Neural progenitor cell (in vitro differentiated cells): ENCODE measurements around the gene ARMH3. TPM values are rescaled to one million over a fixed set of nuclear protein-coding genes. Genes with fewer than 3 reads are reported as not detected.
A peak's percentile ranks its signal among the peaks of the same experiment; 100 is the strongest.

ENCODE experiments used
- DNase-seq: peaks from one replicate; pipeline ENCODE4 v3.0.0-alpha.2; 2016; ENCODE audit warnings: low spot score
- H2AFZ ChIP-seq: fragments of 200-600 bp; sonication (generic); replicated peaks from 2 replicates; pipeline ENCODE4 v1.6.1; 2016; ENCODE audit warnings: antibody characterized with exemption
- H3F3A ChIP-seq: fragments of 200-600 bp; sonication (generic); 2 replicates; pipeline ENCODE4 v1.6.1; 2016; ENCODE audit warnings: antibody characterized with exemption, low read depth
- H3K27ac ChIP-seq: fragments of 200-600 bp; sonication (generic); 2 replicates; pipeline ENCODE4 v1.5.1; 2016; ENCODE audit warnings: mild to moderate bottlenecking
- H3K27me3 ChIP-seq: fragments of 200-600 bp; sonication (generic); 2 replicates; pipeline ENCODE4 v1.6.1; 2016; ENCODE audit warnings: mild to moderate bottlenecking, moderate library complexity
- H3K36me3 ChIP-seq: fragments of 200-600 bp; sonication (generic); 2 replicates; pipeline ENCODE4 v1.5.1; 2016
- H3K4me1 ChIP-seq: fragments of 200-600 bp; sonication (generic); 2 replicates; pipeline ENCODE4 v1.6.1; 2016; ENCODE audit warnings: mixed run types
- H3K4me2 ChIP-seq: fragments of 200-600 bp; sonication (generic); 2 replicates; pipeline ENCODE4 v1.6.1; 2016
- H3K4me3 ChIP-seq: fragments of 200-600 bp; sonication (generic); 2 replicates; pipeline ENCODE4 v1.5.1; 2016
- H3K79me2 ChIP-seq: fragments of 200-600 bp; sonication (generic); 2 replicates; pipeline ENCODE4 v1.6.1; 2016; ENCODE audit warnings: low read depth
- H3K9ac ChIP-seq: fragments of 200-600 bp; sonication (generic); 2 replicates; pipeline ENCODE4 v1.6.1; 2016
- H3K9me3 ChIP-seq: fragments of 200-600 bp; sonication (generic); 2 replicates; pipeline ENCODE4 v1.5.1; 2016; ENCODE audit warnings: low read depth
- H4K20me1 ChIP-seq: fragments of 200-600 bp; sonication (generic); 2 replicates; pipeline ENCODE4 v1.6.1; 2016; ENCODE audit warnings: low read depth
- H3K27ac Mint-ChIP-seq: 3 replicates; pipeline ENCODE4 v1.8.0; 2021; ENCODE audit warnings: mixed read lengths
- H3K27me3 Mint-ChIP-seq: 2 replicates; pipeline ENCODE4 v1.8.0; 2022; ENCODE audit warnings: low read depth, mild to moderate bottlenecking, inconsistent platforms, moderate library complexity, mixed read lengths; ENCODE audit not compliant: insufficient read depth
- H3K36me3 Mint-ChIP-seq: 3 replicates; pipeline ENCODE4 v1.8.0; 2021; ENCODE audit warnings: mixed read lengths
- H3K4me1 Mint-ChIP-seq: 3 replicates; pipeline ENCODE4 v1.8.0; 2021; ENCODE audit warnings: mixed read lengths
- H3K4me3 Mint-ChIP-seq: 3 replicates; pipeline ENCODE4 v1.8.0; 2021; ENCODE audit warnings: mild to moderate bottlenecking, moderate library complexity, mixed read lengths
- H3K9me3 Mint-ChIP-seq: 3 replicates; pipeline ENCODE4 v1.8.0; 2020; ENCODE audit warnings: mixed read lengths
- EZH2 ChIP-seq: fragments of 200-600 bp; sonication (generic); IDR thresholded peaks from 2 replicates; pipeline ENCODE4 v1.6.1; 2017; ENCODE audit warnings: antibody characterized with exemption, mild to moderate bottlenecking, moderate library complexity
- EZH2phosphoT487 ChIP-seq: fragments of 200-600 bp; sonication (generic); IDR thresholded peaks from 2 replicates; pipeline ENCODE4 v1.6.1; 2017; ENCODE audit warnings: antibody characterized with exemption
- total RNA-seq: library from RNA; depleted of rRNA; stranded (reverse); fragments of >200 nt; gene quantifications from 2 replicates; pipeline ENCODE4 v1.2.3, GENCODE V29; 2015; ENCODE audit warnings: low replicate concordance
- TF ChIP-seq, protein P1 (sequence below): fragments of 200-600 bp; sonication (generic); IDR thresholded peaks from 2 replicates; pipeline ENCODE4 v1.5.1; 2017; ENCODE audit warnings: antibody characterized with exemption, mild to moderate bottlenecking

Gene ARMH3
- total RNA-seq, 1 donor from 2014 or later: 14.5 TPM

DNA sequence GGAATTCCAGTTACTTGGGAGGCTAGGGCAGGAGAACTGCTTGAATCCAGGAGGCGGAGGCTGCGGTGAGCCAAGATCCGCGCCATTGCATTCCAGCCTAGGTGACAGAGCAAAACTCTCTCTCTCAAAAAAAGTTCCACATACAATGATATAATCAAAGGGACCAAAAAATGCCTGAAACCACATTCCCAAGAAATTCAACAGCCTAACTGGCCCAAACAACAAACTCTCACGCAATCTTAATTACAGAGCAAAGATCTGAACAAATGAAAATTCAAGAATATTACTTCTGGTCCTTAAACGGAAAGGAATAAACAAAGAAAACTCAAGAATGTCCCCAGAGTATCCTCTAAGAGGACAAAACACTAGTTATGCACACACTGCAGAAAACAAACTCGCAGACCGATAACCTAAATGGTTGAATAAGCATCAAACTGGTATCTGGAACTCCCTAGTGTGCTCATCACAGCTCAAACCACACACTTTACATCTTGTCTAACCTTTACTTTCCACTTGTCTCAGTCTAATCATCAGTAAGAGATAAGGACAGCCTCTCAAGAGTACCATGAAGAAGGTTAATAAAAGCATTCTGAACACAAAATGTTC, 241.4 kb downstream of the ARMH3 start:
- Histone ChIP-seq H3K27ac (no peak overlapping the region), H3K4me3 (peak overlapping the region; percentile 94), H3F3A (peaks cover 38% of the 10 kb centered on the region), H2AFZ (no peak overlapping the region), H3K9ac (peak overlapping the region; percentile 17), H3K79me2 (peaks cover 96% of the 10 kb centered on the region), H3K9me3 (no peaks in the 10 kb centered on the region), H4K20me1 (peaks cover 84% of the 10 kb centered on the region), H3K4me2 (peak overlapping the region; percentile 91), H3K36me3 (peaks cover 9% of the 10 kb centered on the region), H3K4me1 (peaks cover 26% of the 10 kb centered on the region), H3K27me3 (no peaks in the 10 kb centered on the region)
- Mint-ChIP-seq H3K4me1 (peaks cover 33% of the 10 kb centered on the region), H3K4me3 (peak overlapping the region; percentile 90), H3K27ac (no peak overlapping the region), H3K9me3 (no peaks in the 10 kb centered on the region), H3K27me3 (no peaks in the 10 kb centered on the region), H3K36me3 (peaks cover 18% of the 10 kb centered on the region)
- peak; percentile 24 for DNase-seq
- TF ChIP-seq EZH2 (no peak), EZH2phosphoT487 (no peak)
- TF ChIP-seq, protein P1, sequence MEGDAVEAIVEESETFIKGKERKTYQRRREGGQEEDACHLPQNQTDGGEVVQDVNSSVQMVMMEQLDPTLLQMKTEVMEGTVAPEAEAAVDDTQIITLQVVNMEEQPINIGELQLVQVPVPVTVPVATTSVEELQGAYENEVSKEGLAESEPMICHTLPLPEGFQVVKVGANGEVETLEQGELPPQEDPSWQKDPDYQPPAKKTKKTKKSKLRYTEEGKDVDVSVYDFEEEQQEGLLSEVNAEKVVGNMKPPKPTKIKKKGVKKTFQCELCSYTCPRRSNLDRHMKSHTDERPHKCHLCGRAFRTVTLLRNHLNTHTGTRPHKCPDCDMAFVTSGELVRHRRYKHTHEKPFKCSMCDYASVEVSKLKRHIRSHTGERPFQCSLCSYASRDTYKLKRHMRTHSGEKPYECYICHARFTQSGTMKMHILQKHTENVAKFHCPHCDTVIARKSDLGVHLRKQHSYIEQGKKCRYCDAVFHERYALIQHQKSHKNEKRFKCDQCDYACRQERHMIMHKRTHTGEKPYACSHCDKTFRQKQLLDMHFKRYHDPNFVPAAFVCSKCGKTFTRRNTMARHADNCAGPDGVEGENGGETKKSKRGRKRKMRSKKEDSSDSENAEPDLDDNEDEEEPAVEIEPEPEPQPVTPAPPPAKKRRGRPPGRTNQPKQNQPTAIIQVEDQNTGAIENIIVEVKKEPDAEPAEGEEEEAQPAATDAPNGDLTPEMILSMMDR: no peak

DNA sequence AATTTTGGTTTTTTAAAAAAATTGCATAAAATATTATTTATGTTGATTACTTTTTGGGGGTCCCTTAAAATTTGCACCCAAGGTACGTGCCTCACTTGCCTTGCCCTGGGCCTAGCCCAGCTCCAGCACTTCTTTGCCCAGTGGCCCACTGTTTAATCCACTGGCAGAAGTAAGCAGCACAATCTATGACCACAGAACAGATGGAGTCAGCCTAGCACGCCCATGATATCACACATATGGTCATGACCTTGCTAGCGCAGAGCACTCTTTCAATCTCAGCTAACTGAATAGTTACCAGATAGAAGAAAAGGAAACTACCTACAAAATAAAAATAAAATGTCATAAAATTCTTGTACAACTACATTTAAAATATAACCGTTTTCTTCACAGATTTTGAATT, 243.4 kb downstream of the ARMH3 start:
- no peaks in the 10 kb centered on the region for H3K9me3 Mint-ChIP-seq
- H3K27me3 ChIP-seq: no peaks in the 10 kb centered on the region
- H3K79me2 ChIP-seq: peaks cover 100% of the 10 kb centered on the region
- H3K27ac ChIP-seq: no peak overlapping the region
- peaks cover 24% of the 10 kb centered on the region for H3K36me3 ChIP-seq
- peaks cover 34% of the 10 kb centered on the region for H3F3A ChIP-seq
- peaks cover 26% of the 10 kb centered on the region for H3K4me1 ChIP-seq
- DNase-seq: no peak
- H2AFZ ChIP-seq: no peak overlapping the region
- H3K4me3 ChIP-seq: no peak overlapping the region
- no peak overlapping the region for H3K9ac ChIP-seq
- no peak overlapping the region for H3K27ac Mint-ChIP-seq
- H3K27me3 Mint-ChIP-seq: no peaks in the 10 kb centered on the region
- H3K9me3 ChIP-seq: no peaks in the 10 kb centered on the region
- H3K4me1 Mint-ChIP-seq: peaks cover 24% of the 10 kb centered on the region
- peaks cover 98% of the 10 kb centered on the region for H4K20me1 ChIP-seq
- H3K36me3 Mint-ChIP-seq: peaks cover 23% of the 10 kb centered on the region
- no peak overlapping the region for H3K4me3 Mint-ChIP-seq
- TF ChIP-seq, protein P1: no peak
- TF ChIP-seq EZH2phosphoT487: no peak
- TF ChIP-seq EZH2: no peak
- no peak overlapping the region for H3K4me2 ChIP-seq

DNA sequence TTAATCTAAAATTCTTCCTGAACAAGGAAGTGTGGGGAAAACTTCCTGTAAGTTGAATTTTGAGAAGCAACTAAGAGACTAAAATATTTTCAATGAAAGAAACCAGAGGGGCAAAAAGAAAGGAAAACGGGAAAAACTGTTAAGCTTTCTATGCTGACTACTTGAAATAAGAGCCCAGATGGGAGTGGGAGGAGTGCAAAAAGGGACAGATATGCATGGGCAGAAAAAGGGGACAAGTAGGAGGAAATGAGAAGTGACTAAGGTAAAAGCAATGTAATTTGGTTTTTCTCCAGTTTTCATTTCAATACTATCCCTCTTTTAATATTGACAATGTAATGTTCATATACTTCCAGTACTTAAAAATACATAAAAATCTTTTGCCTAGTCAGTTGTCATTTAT, 248.8 kb downstream of the ARMH3 start:
- Histone ChIP-seq H3K27me3 (no peaks in the 10 kb centered on the region), H4K20me1 (peaks cover 84% of the 10 kb centered on the region), H3K4me1 (no peaks in the 10 kb centered on the region), H3K4me3 (no peak overlapping the region), H2AFZ (no peak overlapping the region), H3K27ac (no peak overlapping the region), H3K9me3 (no peaks in the 10 kb centered on the region), H3F3A (peaks cover 38% of the 10 kb centered on the region), H3K9ac (no peak overlapping the region), H3K79me2 (peaks cover 95% of the 10 kb centered on the region), H3K4me2 (no peak overlapping the region), H3K36me3 (peaks cover 47% of the 10 kb centered on the region)
- Mint-ChIP-seq H3K9me3 (no peaks in the 10 kb centered on the region), H3K4me1 (no peaks in the 10 kb centered on the region), H3K4me3 (no peak overlapping the region), H3K27ac (no peak overlapping the region), H3K36me3 (peaks cover 30% of the 10 kb centered on the region), H3K27me3 (peaks cover 2% of the 10 kb centered on the region)
- TF ChIP-seq, protein P1: no peak
- TF ChIP-seq EZH2 (no peak), EZH2phosphoT487 (no peak)
- no peak for DNase-seq
